Psoas muscle (tissue), 8 donors: Measurements from ENCODE around the gene NRBP1. TPM values are rescaled to one million over a fixed set of nuclear protein-coding genes. Genes with fewer than 3 reads are reported as not detected.
A peak's percentile ranks its signal among the peaks of the same experiment; 100 is the strongest.

Source experiments
- ATAC-seq, 4 donors: fragments of 200-7000 bp; cut with Tn5 transposase; one replicate each; pipeline ENCODE4 v1.9.1; 2020; ENCODE audit warnings: moderate library complexity in 3 of 4, mild to moderate bottlenecking in 2 of 4
- DNase-seq, 2 donors: peaks; one replicate each; pipeline ENCODE4 v3.0.0-alpha.2; 2020
- H3K27ac ChIP-seq: fragments of 200-600 bp; one replicate; pipeline ENCODE4 v1.8.0; 2022
- H3K27me3 ChIP-seq, 3 donors: fragments of 200-600 bp in 1 of 3; one replicate each; pipeline versions ENCODE4 v1.6.1 to v1.8.0; 2013 to 2022; ENCODE audit warnings: low read length in 2 of 3, mild to moderate bottlenecking in 2 of 3, moderate library complexity in 1 of 3; ENCODE audit not compliant: insufficient read depth in 3 of 3
- H3K36me3 ChIP-seq, 2 donors: fragments of 200-600 bp in 1 of 2; one replicate each; pipeline versions ENCODE4 v1.6.1 to v1.8.0; 2013 to 2022; ENCODE audit warnings: low read depth in 1 of 2, mild to moderate bottlenecking in 1 of 2, moderate library complexity in 1 of 2; ENCODE audit not compliant: insufficient read depth in 1 of 2
- H3K4me1 ChIP-seq: fragments of 200-600 bp; one replicate; pipeline ENCODE4 v1.8.0; 2022
- H3K4me3 ChIP-seq: fragments of 200-600 bp; one replicate; pipeline ENCODE4 v1.8.0; 2022; ENCODE audit warnings: mild to moderate bottlenecking
- H3K9me3 ChIP-seq: fragments of 200-600 bp; one replicate; pipeline ENCODE4 v1.8.0; 2022
- WGBS, 3 donors: extraction: QIAGEN DNeasy Blood & Tissue Kit; methylation state at CpG; one replicate each; pipeline versions ENCODE4 v1.1.6 to v1.1.7; 2013; 5-methylcytosine and 5-hydroxymethylcytosine counted together
- intact Hi-C, 2 donors: fragments of 100-400 bp; cut with DNase I; formaldehyde crosslinking; loops; one replicate each; pipeline versions ENCODE4 v1.11.0 to v1.14.2; 2022
- polyA plus RNA-seq, 3 donors: library from polyadenylated mRNA; stranded (reverse); fragments of 200-250 nt; gene quantifications; one replicate each; pipeline ENCODE4 v1.2.3, GENCODE V29; 2013
- total RNA-seq, 4 donors: library from RNA; stranded (reverse); fragmentation: NEBNext Ultra II Directional in 2 of 4; extraction: Animal tissue kit (Norgen Biotek cat#: 25700) in 2 of 4; gene quantifications; one replicate each; pipeline versions ENCODE4 v1.2.1 to v1.2.4, GENCODE V29; 2021 to 2023
- TF ChIP-seq, protein P1 (sequence below): fragments of 200-600 bp; IDR thresholded peaks from one replicate; pipeline ENCODE4 v1.8.0; 2022; ENCODE audit warnings: antibody characterized with exemption
- donor health status: healthy with polysubstance abuse.
- donor health status: DM: no; HTN: no; CAD: no; lungs with moderate emphysema.
- donor health status: Bipolar disorder and iron deficiency.
- donor health status: healthy.
- donor health status: DM: yes; HTN: yes; CAD: no.
- donor health status: DM: no; HTN: no; CAD: no.
- donor health status: DM: no; HTN: no; CAD: no.
- donor health status: DM: yes; HTN: yes; CAD: no.

The NRBP1 gene
- total and polyA plus RNA-seq, 7 donors, result 83.8 to 238 (median 120) TPM

- peaks cover 41% of the 10 kb centered on the region for H3K4me1 ChIP-seq
- no peaks in the 10 kb centered on the region for H3K9me3 ChIP-seq
- no peak for DNase-seq
- peaks cover 19 to 38% of the 10 kb centered on the region in 2 donors for H3K36me3 ChIP-seq
- H3K27ac ChIP-seq, result peak overlapping the region; percentile 98
- H3K27me3 ChIP-seq, result no peaks in the 10 kb centered on the region
- no peak overlapping the region for H3K4me3 ChIP-seq
- TF ChIP-seq, protein P1, sequence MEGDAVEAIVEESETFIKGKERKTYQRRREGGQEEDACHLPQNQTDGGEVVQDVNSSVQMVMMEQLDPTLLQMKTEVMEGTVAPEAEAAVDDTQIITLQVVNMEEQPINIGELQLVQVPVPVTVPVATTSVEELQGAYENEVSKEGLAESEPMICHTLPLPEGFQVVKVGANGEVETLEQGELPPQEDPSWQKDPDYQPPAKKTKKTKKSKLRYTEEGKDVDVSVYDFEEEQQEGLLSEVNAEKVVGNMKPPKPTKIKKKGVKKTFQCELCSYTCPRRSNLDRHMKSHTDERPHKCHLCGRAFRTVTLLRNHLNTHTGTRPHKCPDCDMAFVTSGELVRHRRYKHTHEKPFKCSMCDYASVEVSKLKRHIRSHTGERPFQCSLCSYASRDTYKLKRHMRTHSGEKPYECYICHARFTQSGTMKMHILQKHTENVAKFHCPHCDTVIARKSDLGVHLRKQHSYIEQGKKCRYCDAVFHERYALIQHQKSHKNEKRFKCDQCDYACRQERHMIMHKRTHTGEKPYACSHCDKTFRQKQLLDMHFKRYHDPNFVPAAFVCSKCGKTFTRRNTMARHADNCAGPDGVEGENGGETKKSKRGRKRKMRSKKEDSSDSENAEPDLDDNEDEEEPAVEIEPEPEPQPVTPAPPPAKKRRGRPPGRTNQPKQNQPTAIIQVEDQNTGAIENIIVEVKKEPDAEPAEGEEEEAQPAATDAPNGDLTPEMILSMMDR, result no peak
- ATAC-seq, result no peak
- intact Hi-C loops, result no loop called here
Observed at GRCh38 chr2:27431395-27431794, 3.0 kb downstream of the NRBP1 start.

GRCh38 chr2:27435628-27436027 lies 7.2 kb downstream of the NRBP1 start:
- 87 to 89% (median 88%) methylated on average over 6 of the region's 6 CpGs for WGBS, 3 donors
- H3K27ac ChIP-seq, result no peak overlapping the region
- no peaks in the 10 kb centered on the region for H3K27me3 ChIP-seq
- H3K9me3 ChIP-seq, result no peaks in the 10 kb centered on the region
- intact Hi-C loops, result no loop called here
- DNase-seq, result no peak
- no peak for ATAC-seq
- H3K4me3 ChIP-seq, result no peak overlapping the region
- TF ChIP-seq, protein P1, result no peak
- H3K36me3 ChIP-seq, result peaks cover 32 to 80% of the 10 kb centered on the region in 2 donors
- peaks cover 22% of the 10 kb centered on the region for H3K4me1 ChIP-seq

DNA sequence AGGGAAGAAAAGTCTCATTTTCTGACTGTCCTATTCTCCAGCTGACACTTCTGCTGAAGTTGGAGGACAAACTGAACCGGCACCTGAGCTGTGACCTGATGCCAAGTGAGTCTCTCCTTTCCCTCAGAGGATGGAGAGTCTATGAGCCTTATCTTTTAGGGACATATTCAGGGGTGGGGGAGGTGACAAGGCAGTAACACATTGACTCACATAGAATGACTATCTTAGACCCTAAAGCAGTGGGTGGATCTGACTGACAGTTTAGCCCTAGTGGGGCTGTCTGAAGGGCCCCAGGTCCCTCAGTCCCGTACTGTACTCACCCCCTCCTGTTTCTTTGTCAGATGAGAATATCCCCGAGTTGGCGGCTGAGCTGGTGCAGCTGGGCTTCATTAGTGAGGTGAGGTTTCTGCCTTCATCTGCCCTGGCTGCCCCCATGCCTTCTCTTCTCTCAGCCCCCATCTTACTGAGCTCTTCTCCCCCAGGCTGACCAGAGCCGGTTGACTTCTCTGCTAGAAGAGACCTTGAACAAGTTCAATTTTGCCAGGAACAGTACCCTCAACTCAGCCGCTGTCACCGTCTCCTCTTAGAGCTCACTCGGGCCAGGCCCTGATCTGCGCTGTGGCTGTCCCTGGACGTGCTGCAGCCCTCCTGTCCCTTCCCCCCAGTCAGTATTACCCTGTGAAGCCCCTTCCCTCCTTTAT lies 12.9 kb downstream of the NRBP1 start:
- Histone ChIP-seq H3K4me3 (no peak overlapping the region), H3K4me1 (peaks cover 15% of the 10 kb centered on the region), H3K9me3 (no peaks in the 10 kb centered on the region), H3K36me3 (peaks cover 15 to 83% of the 10 kb centered on the region in 2 donors), H3K27me3 (no peaks in the 10 kb centered on the region), H3K27ac (no peak overlapping the region)
- no peak for DNase-seq
- WGBS, 3 donors, result 78 to 86% (median 80%) methylated on average over 10 of the region's 10 CpGs
- TF ChIP-seq, protein P1, result no peak
- no peak for ATAC-seq
- intact Hi-C loops, result no loop called here

DNA sequence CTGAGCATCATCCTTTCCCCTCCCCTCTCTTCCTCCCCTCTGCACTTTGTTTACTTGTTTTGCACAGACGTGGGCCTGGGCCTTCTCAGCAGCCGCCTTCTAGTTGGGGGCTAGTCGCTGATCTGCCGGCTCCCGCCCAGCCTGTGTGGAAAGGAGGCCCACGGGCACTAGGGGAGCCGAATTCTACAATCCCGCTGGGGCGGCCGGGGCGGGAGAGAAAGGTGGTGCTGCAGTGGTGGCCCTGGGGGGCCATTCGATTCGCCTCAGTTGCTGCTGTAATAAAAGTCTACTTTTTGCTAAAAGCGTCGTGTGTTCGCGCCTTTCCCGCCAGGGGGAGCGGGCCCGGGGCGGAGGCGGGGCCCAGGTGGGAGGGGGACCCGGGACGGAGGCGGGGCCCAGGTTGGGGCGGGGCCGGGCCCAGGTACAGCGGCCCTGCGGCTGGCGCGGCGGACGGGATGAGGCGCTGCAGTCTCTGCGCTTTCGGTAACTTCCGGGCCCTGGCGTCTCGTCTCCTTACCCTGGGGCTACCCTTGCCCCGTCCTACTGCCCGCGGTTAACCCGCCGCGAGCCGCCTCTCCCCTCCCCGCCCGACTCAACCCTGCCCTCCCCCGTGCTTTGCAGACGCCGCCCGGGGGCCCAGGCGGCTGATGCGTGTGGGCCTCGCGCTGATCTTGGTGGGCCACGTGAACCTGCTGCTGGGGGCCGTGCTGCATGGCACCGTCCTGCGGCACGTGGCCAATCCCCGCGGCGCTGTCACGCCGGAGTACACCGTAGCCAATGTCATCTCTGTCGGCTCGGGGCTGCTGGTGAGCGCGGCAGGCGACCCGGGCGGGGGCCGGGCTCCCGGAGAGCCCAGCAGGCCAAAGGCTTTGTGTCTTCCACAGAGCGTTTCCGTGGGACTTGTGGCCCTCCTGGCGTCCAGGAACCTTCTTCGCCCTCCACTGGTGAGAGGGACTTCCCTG lies 13.8 kb downstream of the NRBP1 start, which contains the start of gene KRTCAP3:
Gene KRTCAP3, plus strand, starts transcription at position 424 of the 962 bp plus-strand sequence. Its CDS starts 32 bp downstream, at position 456.
- H3K36me3 ChIP-seq, result peaks cover 8 to 78% of the 10 kb centered on the region in 2 donors
- DNase-seq (peak; percentile 21 to 57), ATAC-seq (peak; percentile 47 to 69 (median 54))
- peaks cover 15% of the 10 kb centered on the region for H3K4me1 ChIP-seq
- 31 to 42% (median 38%) methylated on average over 65 to 80 of the region's 80 CpGs for WGBS, 3 donors
- no peaks in the 10 kb centered on the region for H3K9me3 ChIP-seq
- TF ChIP-seq, protein P1, result no peak
- peak within 1 kb of the TSS; percentile 11 for H3K4me3 ChIP-seq
- no peaks in the 10 kb centered on the region for H3K27me3 ChIP-seq
- intact Hi-C loops, result no loop called here
- peak within 1 kb of the TSS; percentile 77 for H3K27ac ChIP-seq
